Pulmonary artery endothelial cell (primary cell): ENCODE measurements around the gene WWOX. TPM values are rescaled to one million over a fixed set of nuclear protein-coding genes. Genes with fewer than 3 reads are reported as not detected.
A peak's percentile ranks its signal among the peaks of the same experiment; 100 is the strongest.
"Not testable (repeated sequence)": the region's sequence is repeated elsewhere in the genome, so short reads cannot be mapped to it uniquely, and the experiment has no call there.

Experiments
- DNase-seq: peaks from one replicate; pipeline ENCODE4 v3.0.0-alpha.2; 2011; ENCODE audit warnings: low read depth, low spot score
- total RNA-seq: library from RNA; depleted of rRNA; stranded (reverse); fragments of >200 nt; gene quantifications from 2 replicates; pipeline ENCODE4 v1.2.3, GENCODE V29; 2014

Gene WWOX
- total RNA-seq = 13.2 and 15.9 TPM in 2 replicates

- peak; percentile 93 for DNase-seq
Measured at GRCh38 chr16:78099271-78100111, at the start of gene WWOX. Gene WWOX, plus strand, starts transcription at chr16:78099654.

DNA sequence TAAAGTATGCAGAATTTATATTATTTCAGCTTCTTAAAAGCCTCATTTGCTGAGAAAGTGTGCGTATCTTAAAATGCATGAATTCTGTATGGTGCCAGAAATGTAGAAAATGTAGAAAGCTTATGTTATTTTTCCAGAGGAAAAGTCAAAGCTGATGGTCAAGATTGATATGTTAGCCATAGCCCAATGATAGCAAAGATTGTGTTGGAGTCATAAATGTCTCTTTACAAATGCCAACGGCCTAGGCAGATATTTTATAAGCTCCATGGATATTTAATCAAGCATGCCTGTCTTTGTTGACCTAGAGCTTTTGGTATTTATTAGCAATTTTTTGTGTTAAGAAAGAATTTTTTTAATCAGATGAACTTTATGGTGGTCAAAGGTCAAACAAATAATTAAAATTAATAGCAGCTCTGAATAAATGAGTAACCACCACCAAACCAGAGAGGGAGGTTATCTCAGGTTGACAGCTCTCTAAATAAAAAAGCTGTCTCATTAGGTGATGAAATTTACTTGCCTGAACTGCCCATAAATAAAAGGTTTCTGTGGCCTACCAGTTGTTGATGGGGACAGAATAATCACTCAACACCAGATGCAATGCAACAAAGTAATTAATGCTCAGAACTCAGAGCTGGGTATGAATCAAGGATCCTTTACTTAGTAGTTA, 48.6 kb upstream of the WWOX start:
- no peak for DNase-seq

GRCh38 chr16:78057803-78058564, 41.5 kb upstream of the WWOX start:
- no peak for DNase-seq

DNA sequence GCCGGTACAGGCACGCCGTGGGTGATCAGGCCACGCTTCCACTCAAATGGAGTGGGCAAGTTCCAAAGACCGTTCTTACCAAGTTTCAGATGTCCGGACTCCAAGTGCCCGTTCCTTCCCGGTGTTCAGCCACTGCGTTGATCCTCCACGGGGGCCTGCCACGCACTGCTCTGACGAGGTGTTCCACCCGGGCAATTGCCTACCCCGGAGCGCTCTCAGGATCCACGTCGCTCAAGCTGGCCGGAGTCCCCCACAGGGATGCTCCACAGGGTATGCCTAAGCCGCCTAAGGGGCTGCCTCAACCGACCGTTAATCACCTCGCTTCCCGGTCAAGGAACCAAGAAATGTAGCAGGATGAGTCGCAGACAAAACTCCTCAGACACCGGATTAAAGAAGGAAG, 39.6 kb upstream of the WWOX start:
- DNase-seq = not testable (repeated sequence)

DNA sequence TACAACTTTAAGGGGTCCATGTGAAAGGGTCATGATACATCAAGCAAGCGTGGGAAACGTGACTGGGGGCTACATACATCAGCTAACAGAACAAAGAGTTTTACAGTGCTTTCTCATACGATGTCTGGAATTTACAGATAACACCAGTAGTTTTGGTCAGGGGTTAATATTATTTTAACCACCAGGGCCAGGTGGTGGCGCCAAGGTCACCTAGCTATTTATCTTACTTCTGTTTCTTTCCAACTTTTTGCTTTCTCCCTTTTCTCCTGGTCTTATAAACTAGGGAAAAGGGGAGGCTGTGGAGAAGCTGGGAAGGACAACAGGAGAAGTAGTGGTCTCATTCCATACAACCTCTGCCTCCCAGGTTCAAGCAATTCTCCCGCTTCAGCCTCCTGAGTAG, 39.2 kb upstream of the WWOX start:
- no peak for DNase-seq

GRCh38 chr16:78060809-78061208, 38.6 kb upstream of the WWOX start:
- no peak for DNase-seq

- DNase-seq = no peak
Measured at GRCh38 chr16:78065319-78065718, 34.1 kb upstream of the WWOX start.

DNA sequence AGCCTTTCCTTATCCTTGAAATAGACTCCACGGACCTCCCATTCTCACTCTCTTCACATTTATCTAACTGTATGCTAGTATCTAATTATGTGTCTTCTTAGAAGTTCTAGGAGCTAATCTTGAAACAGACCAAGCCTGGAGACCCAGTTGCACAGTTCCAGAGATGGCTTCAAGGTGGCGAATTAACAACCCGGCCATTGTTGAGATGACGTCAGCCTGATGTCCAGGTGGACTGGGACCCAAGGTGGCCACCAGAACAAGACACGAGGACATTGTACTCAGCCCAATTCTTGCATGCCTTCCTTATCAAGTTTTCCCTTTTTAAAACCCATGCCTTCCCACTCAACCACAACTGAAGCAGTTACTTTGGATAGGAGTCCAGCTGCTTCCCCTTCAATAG, 29.5 kb upstream of the WWOX start:
- DNase-seq = no peak

- no peak for DNase-seq
Measured at GRCh38 chr16:78072275-78072674, 27.2 kb upstream of the WWOX start.

DNA sequence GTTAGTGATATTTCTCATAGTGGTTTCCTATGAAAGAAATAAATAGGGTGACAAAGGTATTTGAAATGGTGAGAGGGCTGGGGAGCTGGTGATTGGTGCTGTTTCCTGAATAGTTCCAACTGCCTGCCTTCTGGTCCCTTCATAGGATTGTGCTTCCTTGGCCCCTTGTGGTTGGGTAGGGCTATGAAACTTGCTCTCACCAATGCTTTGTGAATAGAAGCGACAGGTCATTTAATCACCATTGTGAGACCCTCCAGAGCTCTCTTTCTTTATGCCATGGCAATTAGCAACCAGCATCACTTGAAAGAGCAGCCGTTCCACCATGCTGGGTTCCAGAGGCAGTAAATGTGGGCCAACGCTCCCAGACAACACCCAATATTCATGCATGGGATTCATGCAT, 23.7 kb upstream of the WWOX start:
- no peak for DNase-seq

GRCh38 chr16:78081341-78081740, 18.1 kb upstream of the WWOX start:
- DNase-seq = no peak

DNA sequence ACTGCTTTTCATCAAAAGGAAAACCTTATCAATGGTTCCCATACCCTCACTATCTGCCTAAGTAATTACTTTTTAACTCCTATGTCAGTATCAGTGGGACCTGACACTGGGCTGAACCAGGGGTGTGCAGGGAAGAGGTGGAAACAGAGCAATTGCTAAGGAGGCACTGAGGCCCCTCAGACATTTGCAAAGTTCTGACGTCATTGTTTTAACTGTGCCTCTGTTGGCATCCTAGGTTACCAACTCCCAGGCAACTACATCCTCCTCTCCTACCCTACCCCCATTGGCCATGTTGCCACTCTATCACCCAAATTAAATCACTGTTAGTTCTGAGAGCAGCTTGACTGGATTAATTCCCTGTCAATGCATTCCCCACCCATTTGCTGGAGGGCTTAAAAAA, 8.0 kb upstream of the WWOX start:
- no peak for DNase-seq

- no peak for DNase-seq
Measured at GRCh38 chr16:78092758-78093157, 6.7 kb upstream of the WWOX start.

DNA sequence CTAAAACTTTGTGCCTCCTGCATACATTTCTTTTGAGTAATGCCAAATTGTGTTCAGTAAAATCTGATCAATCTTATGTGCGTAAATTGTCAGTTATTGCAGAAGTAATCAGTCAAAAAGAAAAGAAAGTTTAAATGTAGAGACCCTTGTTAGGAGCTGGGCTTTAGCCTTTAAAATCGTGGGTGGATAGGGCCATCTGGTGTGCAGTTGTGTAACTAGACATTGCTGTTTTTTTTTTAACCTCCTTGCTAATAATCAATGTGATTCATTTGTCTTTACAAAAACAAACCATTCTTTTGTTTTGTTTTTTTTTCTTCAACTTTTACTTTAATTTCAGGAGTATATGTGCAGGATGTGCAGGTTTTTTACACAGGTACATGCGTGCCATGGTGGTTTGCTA, 5.3 kb upstream of the WWOX start:
- DNase-seq = no peak

- DNase-seq = no peak
Measured at GRCh38 chr16:78094998-78095397, 4.5 kb upstream of the WWOX start.

GRCh38 chr16:78096386-78096785, 3.1 kb upstream of the WWOX start:
- DNase-seq = no peak

DNA sequence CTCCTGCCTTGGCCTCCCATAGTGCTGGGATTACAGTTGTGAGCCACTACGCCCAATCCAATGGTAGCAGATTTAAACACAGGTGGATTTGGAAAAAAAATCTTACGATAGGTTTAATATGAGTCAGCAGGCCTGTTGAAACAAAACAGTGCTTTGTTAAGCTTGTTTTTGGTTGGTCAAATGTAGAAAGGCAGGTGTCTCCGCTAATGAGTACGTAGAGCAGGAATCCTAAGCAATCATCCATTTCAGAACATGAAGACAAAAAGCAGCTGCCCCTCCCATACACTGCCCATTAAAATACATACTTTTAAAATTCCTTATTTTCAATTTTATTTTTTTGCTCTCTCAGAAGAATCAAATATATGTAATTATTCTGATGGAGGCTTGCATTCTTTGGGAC, 1.9 kb upstream of the WWOX start:
- DNase-seq = no peak

DNA sequence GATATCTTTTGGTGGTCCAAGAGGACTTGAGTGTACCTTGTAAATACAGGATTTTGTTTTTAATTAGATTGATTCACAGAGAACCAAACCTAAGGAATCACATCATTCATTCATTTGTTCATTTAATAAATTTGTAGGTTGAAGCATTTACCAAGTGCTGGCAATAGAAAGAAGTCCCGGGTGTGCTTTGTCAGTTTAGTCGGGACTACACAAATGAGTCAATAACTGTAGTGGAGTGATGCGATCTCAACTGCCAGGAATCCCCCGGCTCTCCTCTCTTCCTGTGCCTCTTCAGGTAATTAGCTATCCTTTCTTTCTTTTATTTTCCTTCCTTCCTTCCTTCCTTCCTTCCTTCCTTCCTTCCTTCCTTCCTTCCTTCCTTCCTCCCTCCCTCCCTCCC, 1.4 kb upstream of the WWOX start:
- no peak for DNase-seq

DNA sequence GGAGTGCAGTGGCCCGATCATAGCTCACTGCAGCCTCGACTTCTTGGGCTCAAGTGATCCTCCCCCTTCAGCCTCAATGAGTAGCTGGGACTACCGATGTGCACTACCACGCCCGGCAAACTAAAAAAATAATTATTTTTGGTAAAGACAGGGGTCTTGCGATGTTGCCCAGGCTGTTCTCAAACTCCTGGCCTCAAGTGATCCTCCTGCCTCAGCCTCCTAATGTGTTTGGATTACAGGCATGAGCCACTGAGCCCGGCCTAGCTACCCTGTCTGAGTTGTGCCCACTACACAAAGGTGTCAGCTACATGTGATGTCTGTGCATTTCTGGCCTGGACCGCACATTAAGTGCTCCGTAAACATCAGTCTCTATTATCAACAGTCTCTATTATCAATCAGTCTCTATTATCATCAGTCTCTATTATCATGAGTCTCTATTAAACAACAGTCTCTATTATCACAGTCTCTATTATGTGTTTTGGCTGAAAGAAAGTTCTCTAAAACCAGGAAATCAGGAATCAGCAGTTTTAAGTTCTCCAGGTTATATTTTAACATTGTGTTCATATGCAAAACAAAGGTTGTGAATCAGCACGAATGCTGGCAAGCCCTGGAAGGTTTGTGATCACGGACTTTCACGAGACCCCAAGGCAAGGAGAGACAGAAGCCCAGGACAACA, 721 bp upstream of the WWOX start:
- DNase-seq = no peak

DNA sequence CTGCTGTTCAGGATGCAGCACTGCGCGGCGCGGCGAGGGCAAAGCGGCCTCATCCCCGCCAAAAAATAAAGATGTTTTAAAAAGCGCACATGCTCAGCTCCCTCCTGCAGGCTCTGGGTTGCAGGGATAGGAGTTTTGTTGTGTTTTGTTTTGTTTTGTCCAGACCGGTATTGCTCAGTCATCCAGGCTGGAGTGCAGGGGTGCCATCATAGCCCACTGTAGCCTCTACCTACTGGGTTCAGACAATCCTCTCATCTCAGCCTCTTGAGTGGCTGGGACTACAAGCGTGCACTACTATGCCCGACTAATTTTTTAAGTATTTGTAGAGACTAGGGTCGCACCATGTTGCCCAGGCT, 636 bp downstream of the WWOX start:
- no peak for DNase-seq

- no peak for DNase-seq
Measured at GRCh38 chr16:78102122-78102660, 2.7 kb downstream of the WWOX start.

GRCh38 chr16:78102865-78103264, 3.4 kb downstream of the WWOX start:
- no peak for DNase-seq
